ENCODE measurements around the gene LTBP2.

DNA sequence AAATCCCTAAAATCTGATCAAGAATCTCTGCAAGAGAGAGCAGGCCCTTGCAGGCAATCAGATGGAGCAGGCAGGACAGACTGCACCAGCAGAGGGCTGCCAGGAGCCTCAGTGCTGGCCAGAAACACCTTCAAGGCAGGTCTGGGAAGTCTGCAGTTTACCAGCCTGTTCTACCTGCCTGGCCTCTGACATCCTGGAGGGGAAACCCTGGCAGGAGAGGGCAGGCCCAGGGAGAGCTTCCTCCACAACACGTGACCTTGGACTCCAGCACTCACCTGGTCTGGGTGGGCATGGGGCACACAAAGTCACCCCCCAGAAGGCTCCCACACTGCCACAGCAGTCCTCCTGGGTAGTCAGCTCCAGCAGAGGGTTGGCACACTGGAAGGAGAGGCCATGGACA lies 62.4 kb downstream of the LTBP2 start:
- TF ChIP-seq POLR2AphosphoS5 (IDR thresholded peaks at IDR 0.05) (no peak), POLR2A (IDR thresholded peaks at IDR 0.05) (no peak)
- TF ChIP-seq, protein P1, sequence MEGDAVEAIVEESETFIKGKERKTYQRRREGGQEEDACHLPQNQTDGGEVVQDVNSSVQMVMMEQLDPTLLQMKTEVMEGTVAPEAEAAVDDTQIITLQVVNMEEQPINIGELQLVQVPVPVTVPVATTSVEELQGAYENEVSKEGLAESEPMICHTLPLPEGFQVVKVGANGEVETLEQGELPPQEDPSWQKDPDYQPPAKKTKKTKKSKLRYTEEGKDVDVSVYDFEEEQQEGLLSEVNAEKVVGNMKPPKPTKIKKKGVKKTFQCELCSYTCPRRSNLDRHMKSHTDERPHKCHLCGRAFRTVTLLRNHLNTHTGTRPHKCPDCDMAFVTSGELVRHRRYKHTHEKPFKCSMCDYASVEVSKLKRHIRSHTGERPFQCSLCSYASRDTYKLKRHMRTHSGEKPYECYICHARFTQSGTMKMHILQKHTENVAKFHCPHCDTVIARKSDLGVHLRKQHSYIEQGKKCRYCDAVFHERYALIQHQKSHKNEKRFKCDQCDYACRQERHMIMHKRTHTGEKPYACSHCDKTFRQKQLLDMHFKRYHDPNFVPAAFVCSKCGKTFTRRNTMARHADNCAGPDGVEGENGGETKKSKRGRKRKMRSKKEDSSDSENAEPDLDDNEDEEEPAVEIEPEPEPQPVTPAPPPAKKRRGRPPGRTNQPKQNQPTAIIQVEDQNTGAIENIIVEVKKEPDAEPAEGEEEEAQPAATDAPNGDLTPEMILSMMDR (IDR thresholded peaks at IDR 0.05), result no peak

Data from sigmoid colon (tissue), 4 donors.